ENCODE data around the gene CUBN.

Gene CUBN

GRCh38 chr10:17100586-17100985, 29.0 kb downstream of the CUBN start:
- DNase-seq = no peak
- Mint-ChIP-seq H3K9me3 (peaks cover 0 to 1% of the 10 kb centered on the region in 2 donors), H3K27ac (no peak overlapping the region), H3K27me3 (no peaks in the 10 kb centered on the region), H3K4me1 (no peaks in the 10 kb centered on the region), H3K4me3 (no peak overlapping the region)
- ATAC-seq = no peak

GRCh38 chr10:17098012-17098411, 31.6 kb downstream of the CUBN start:
- no peaks in the 10 kb centered on the region for H3K27me3 Mint-ChIP-seq
- no peak for DNase-seq
- peaks cover 0 to 8% of the 10 kb centered on the region in 2 donors for H3K9me3 Mint-ChIP-seq
- H3K4me3 Mint-ChIP-seq = no peak overlapping the region
- H3K4me1 Mint-ChIP-seq = peaks cover under 1% of the 10 kb centered on the region
- H3K27ac Mint-ChIP-seq = no peak overlapping the region
- ATAC-seq = no peak

GRCh38 chr10:17094844-17095243, 34.8 kb downstream of the CUBN start:
- no peak overlapping the region for H3K4me3 Mint-ChIP-seq
- no peak for ATAC-seq
- no peaks in the 10 kb centered on the region for H3K27me3 Mint-ChIP-seq
- H3K4me1 Mint-ChIP-seq = peaks cover 13% of the 10 kb centered on the region
- no peak for DNase-seq
- H3K27ac Mint-ChIP-seq = no peak overlapping the region
- peaks cover 0 to 16% of the 10 kb centered on the region in 2 donors for H3K9me3 Mint-ChIP-seq

DNA sequence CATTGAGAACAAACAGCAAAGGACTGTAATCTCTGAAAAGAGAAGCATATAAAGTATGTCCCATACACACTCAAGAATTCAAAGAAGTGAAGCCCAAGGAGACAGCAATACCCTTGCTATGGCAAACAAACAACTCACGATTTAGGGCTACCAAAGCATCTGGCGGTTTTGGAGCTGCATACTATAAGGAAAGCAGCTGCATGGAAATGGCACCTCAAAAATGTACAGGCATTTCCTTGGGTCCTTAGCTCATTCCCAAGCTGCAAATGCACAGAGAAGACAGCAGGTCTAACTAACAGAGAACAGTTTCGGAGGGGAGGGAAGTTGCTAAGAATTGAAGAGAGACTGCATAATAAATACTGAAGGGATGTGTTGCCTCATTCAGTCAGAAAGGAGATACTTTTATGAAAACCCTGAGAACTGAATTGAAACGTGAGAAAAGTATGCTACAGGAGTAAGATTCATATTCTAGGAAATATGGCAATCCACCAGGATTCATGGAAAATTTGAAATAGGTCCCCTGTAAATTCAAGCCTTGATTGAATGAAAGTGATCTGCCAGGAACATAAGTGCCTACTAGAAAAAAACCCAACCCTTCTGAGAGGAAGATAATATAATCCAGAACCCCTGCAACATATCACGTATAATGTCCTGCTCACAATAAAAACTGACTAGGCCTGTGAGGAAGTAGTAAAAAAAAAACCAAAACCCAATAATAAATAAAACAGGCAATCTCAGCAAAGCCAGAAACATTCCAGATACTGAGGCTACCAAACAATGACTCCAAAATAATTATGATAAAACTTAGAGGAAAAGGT, 36.4 kb downstream of the CUBN start:
- ATAC-seq = no peak
- no peak for DNase-seq
- no peak overlapping the region for H3K27ac Mint-ChIP-seq
- no peak overlapping the region for H3K4me3 Mint-ChIP-seq
- H3K9me3 Mint-ChIP-seq = peaks cover 0 to 16% of the 10 kb centered on the region in 2 donors
- no peaks in the 10 kb centered on the region for H3K27me3 Mint-ChIP-seq
- peaks cover 13% of the 10 kb centered on the region for H3K4me1 Mint-ChIP-seq

- no peaks in the 10 kb centered on the region for H3K27me3 Mint-ChIP-seq
- peaks cover 0 to 16% of the 10 kb centered on the region in 2 donors for H3K9me3 Mint-ChIP-seq
- H3K4me1 Mint-ChIP-seq = peaks cover 13% of the 10 kb centered on the region
- H3K4me3 Mint-ChIP-seq = no peak overlapping the region
- DNase-seq = peak in 1 of 2 donors; percentile 11
- peak overlapping the region in 1 of 2 donors; percentile 16 for H3K27ac Mint-ChIP-seq
- ATAC-seq = no peak
Measured at GRCh38 chr10:17092216-17092944, 37.2 kb downstream of the CUBN start.

GRCh38 chr10:17088118-17088806, 41.3 kb downstream of the CUBN start:
- H3K27me3 Mint-ChIP-seq = no peaks in the 10 kb centered on the region
- no peak overlapping the region for H3K27ac Mint-ChIP-seq
- peaks cover 13% of the 10 kb centered on the region for H3K4me1 Mint-ChIP-seq
- DNase-seq (no peak), ATAC-seq (no peak)
- no peak overlapping the region for H3K4me3 Mint-ChIP-seq
- peaks cover 0 to 8% of the 10 kb centered on the region in 2 donors for H3K9me3 Mint-ChIP-seq

GRCh38 chr10:17086865-17087367, 42.7 kb downstream of the CUBN start:
- Mint-ChIP-seq H3K4me3 (no peak overlapping the region), H3K4me1 (peaks cover 2% of the 10 kb centered on the region), H3K9me3 (peaks cover 0 to 2% of the 10 kb centered on the region in 2 donors), H3K27me3 (no peaks in the 10 kb centered on the region), H3K27ac (no peak overlapping the region)
- DNase-seq = no peak
- ATAC-seq = no peak

DNA sequence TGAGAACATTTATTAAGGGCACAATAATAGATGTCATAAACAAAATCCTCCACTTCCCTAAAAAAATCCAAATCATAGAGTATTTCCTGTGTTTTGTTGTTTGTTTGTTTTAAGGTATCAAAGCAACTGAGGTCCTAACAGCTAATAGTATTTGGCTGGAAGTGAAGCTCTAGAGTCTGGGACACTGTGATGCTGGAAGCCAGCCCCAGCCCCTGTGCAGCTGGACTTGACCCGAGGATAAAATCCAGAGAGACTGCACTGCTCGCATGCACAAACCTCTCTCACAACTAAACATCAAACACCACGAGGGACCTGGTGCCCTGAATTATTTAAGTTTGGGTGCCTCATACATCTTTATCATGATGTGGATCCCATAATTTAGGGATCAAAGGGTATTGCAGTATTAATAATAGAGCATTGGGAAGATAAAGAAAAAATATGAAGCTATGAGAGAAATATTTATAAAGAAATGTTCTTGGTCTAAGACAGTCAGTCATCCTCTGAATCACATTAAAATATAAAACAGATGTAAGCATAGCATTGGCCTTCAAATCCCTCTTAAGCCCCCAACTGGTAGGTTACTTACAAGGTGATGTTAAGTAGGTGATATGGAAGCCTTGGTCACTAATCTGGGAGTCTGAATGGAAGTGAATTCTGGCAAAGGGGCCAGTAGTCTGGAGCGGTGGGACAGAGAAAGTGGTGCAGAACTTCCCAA, 44.4 kb downstream of the CUBN start:
- Mint-ChIP-seq H3K27me3 (no peaks in the 10 kb centered on the region), H3K4me1 (no peaks in the 10 kb centered on the region), H3K27ac (no peak overlapping the region), H3K4me3 (no peak overlapping the region), H3K9me3 (no peaks in the 10 kb centered on the region)
- ATAC-seq (no peak), DNase-seq (no peak)

GRCh38 chr10:17084258-17084657, 45.4 kb downstream of the CUBN start:
- H3K9me3 Mint-ChIP-seq = no peaks in the 10 kb centered on the region
- H3K27me3 Mint-ChIP-seq = no peaks in the 10 kb centered on the region
- no peaks in the 10 kb centered on the region for H3K4me1 Mint-ChIP-seq
- no peak for ATAC-seq
- H3K27ac Mint-ChIP-seq = no peak overlapping the region
- DNase-seq = no peak
- no peak overlapping the region for H3K4me3 Mint-ChIP-seq

GRCh38 chr10:17081431-17081830, 48.2 kb downstream of the CUBN start:
- peaks cover 2% of the 10 kb centered on the region for H3K4me1 Mint-ChIP-seq
- no peak for ATAC-seq
- H3K27ac Mint-ChIP-seq = no peak overlapping the region
- H3K9me3 Mint-ChIP-seq = no peaks in the 10 kb centered on the region
- no peaks in the 10 kb centered on the region for H3K27me3 Mint-ChIP-seq
- H3K4me3 Mint-ChIP-seq = no peak overlapping the region
- DNase-seq = no peak

- no peaks in the 10 kb centered on the region for H3K27me3 Mint-ChIP-seq
- ATAC-seq = no peak
- H3K9me3 Mint-ChIP-seq = no peaks in the 10 kb centered on the region
- H3K27ac Mint-ChIP-seq = no peak overlapping the region
- H3K4me3 Mint-ChIP-seq = no peak overlapping the region
- H3K4me1 Mint-ChIP-seq = peaks cover 22% of the 10 kb centered on the region
- no peak for DNase-seq
Measured at GRCh38 chr10:17077890-17078289, 51.7 kb downstream of the CUBN start.

DNA sequence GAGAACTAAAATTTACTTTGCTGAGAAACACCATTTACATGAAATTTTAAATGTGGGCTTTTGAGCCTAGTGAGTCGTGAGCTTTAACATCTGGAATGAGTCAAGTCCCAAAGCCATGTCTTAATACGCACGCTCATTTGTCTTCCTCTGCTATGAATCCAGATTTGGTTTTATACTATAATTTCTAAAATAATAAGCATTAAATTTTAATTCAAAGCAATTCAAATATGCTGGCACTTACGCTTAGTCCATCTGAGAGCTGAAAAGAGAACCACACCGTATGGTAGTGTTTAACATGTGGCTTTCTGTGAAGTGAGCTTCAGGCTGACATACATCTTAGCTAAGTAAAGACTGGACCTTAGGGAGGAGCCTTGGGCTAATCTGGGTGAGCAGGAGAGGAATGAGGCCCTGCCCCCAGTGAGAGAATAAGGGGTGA, 52.2 kb downstream of the CUBN start:
- DNase-seq (no peak), ATAC-seq (no peak)
- Mint-ChIP-seq H3K27me3 (no peaks in the 10 kb centered on the region), H3K27ac (no peak overlapping the region), H3K4me1 (peaks cover 22% of the 10 kb centered on the region), H3K4me3 (no peak overlapping the region), H3K9me3 (no peaks in the 10 kb centered on the region)

GRCh38 chr10:17076626-17077345, 52.8 kb downstream of the CUBN start:
- H3K4me3 Mint-ChIP-seq = no peak overlapping the region
- ATAC-seq (no peak), DNase-seq (no peak)
- H3K9me3 Mint-ChIP-seq = no peaks in the 10 kb centered on the region
- H3K27me3 Mint-ChIP-seq = no peaks in the 10 kb centered on the region
- H3K27ac Mint-ChIP-seq = no peak overlapping the region
- peaks cover 22% of the 10 kb centered on the region for H3K4me1 Mint-ChIP-seq

DNA sequence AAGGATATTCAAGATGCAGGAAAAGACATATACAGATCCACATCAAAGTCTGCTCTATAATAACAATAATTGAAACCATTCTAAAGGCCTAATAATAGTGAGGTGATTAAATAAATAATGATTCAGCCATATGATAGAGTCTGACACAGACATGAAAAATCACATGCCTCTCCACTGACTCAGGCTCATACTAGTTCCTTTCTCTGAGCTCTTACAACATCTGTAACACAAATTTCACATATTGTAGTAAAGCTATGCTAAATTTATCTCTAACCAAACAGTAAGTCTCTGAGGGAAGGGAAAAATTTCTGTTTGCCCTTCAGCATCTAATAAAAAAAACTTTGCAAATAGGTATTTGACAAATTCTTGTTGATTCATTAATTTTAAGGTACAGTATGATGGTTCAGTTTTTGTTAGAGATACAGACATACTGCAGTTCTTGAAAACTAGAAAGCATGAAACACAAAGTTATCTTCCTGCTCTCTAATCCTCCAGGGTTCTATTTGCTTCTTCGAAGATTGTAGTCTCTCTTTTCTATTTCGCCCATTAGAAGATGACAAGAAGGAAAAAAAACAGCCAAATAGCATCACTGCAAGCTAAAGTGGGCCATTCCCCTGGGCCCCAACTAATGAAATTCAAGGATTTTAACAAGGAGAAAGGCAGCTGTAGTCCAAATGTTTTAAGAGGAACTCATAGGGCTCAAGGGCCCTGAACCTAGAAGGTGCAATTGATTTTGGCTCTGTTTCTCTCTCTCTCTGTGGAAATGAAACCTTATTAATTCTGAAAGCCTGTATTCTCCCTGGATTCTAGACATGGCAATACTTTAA, 53.9 kb downstream of the CUBN start:
- Mint-ChIP-seq H3K9me3 (no peaks in the 10 kb centered on the region), H3K4me3 (no peak overlapping the region), H3K27me3 (no peaks in the 10 kb centered on the region), H3K4me1 (peaks cover 22% of the 10 kb centered on the region), H3K27ac (no peak overlapping the region)
- DNase-seq (no peak), ATAC-seq (no peak)

Data from stimulated activated naive CD8-positive, alpha-beta T cell treated with anti-CD3 and anti-CD28 coated beads, Interleukin-15, amount 100 ng/mL, for 72 hours (primary cell).